H1 (cell line): ENCODE results near the gene CAPN8. TPM values are rescaled to one million over a fixed set of nuclear protein-coding genes. Genes with fewer than 3 reads are reported as not detected.

ENCODE experiments used
- HDAC6 ChIP-seq: IDR thresholded peaks from one replicate; pipeline ENCODE4 v1.7.1; 2012; ENCODE audit warnings: low read depth, mild to moderate bottlenecking, inconsistent platforms, low read length, moderate library complexity
- RXRA ChIP-seq: IDR thresholded peaks from 2 replicates; pipeline ENCODE4 v1.6.1; 2011; ENCODE audit warnings: low read depth, mild to moderate bottlenecking, low read length, moderate library complexity; ENCODE audit not compliant: insufficient read depth
- TBP ChIP-seq: IDR thresholded peaks from 2 replicates; pipeline ENCODE4 v1.6.1; 2011; ENCODE audit warnings: low read depth, low read length, improper control_type of control experiment
- polyA plus RNA-seq, 7 experiments: library from polyadenylated mRNA; depleted of rRNA in 3 of 7; stranded (reverse) in 5 of 7; unstranded in 2 of 7; fragments of >200 nt in 5 of 7; fragments of 200-250 nt in 2 of 7; gene quantifications; 1 replicate in 5 of 7; 2 replicates in 1 of 7; 4 replicates in 1 of 7; pipeline versions ENCODE4 v1.2.1 to v1.2.3, GENCODE V29; 2011 to 2013; ENCODE audit warnings: missing spikeins in 2 of 7, mixed read lengths in 2 of 7
- total RNA-seq: library from RNA; stranded (reverse); fragmentation: NEBNext Ultra II Directional; extraction: Animal tissue kit (Norgen Biotek cat#: 25700); gene quantifications from 2 replicates; pipeline ENCODE4 v1.2.1, GENCODE V29; 2021
- TF ChIP-seq, protein P1 (sequence below): IDR thresholded peaks from 2 replicates; pipeline ENCODE4 v1.6.1; 2011; ENCODE audit warnings: low read length, improper control_type of control experiment

Gene CAPN8
- total and polyA plus RNA-seq, 2 of the 8 experiments (the other 6 are each of a cell fraction or from before 2014, with no cell fraction given): 0.20 to 0.26 TPM

DNA sequence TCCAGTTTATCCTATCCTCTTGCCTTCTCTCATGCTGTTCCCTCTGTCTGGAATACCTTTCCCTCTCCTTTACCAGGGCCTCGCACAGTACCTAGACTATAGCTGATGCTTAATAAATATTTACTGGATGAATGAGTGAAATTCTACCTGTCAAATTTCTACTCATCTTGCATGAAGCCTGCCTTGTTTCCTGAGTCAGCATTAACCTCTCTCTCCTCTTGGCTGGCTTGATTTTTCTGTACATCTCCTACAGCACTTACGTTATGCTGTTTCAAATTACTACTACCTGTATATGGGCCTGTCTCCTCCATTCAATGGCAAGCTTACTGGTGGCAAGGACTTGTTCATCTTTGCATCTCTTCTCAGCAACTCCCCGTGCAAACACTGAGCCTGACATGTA lies 130.8 kb downstream of the CAPN8 start (continued):
- TF ChIP-seq HDAC6 (no peak), RXRA (no peak), TBP (no peak)
- TF ChIP-seq, protein P1, sequence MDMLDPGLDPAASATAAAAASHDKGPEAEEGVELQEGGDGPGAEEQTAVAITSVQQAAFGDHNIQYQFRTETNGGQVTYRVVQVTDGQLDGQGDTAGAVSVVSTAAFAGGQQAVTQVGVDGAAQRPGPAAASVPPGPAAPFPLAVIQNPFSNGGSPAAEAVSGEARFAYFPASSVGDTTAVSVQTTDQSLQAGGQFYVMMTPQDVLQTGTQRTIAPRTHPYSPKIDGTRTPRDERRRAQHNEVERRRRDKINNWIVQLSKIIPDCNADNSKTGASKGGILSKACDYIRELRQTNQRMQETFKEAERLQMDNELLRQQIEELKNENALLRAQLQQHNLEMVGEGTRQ: no peak
- TF ChIP-seq, all 59 proteins: peak for 0
